Midbrain (tissue), 1 donor: ENCODE results near the gene KANK3.
"Not testable (repeated sequence)": the region's sequence is repeated elsewhere in the genome, so short reads cannot be mapped to it uniquely, and the experiment has no call there.

Source experiments
- DNase-seq: peaks from one replicate; lab custom pipeline; 2025; lab: John Stamatoyannopoulos, UW

The KANK3 gene

DNA sequence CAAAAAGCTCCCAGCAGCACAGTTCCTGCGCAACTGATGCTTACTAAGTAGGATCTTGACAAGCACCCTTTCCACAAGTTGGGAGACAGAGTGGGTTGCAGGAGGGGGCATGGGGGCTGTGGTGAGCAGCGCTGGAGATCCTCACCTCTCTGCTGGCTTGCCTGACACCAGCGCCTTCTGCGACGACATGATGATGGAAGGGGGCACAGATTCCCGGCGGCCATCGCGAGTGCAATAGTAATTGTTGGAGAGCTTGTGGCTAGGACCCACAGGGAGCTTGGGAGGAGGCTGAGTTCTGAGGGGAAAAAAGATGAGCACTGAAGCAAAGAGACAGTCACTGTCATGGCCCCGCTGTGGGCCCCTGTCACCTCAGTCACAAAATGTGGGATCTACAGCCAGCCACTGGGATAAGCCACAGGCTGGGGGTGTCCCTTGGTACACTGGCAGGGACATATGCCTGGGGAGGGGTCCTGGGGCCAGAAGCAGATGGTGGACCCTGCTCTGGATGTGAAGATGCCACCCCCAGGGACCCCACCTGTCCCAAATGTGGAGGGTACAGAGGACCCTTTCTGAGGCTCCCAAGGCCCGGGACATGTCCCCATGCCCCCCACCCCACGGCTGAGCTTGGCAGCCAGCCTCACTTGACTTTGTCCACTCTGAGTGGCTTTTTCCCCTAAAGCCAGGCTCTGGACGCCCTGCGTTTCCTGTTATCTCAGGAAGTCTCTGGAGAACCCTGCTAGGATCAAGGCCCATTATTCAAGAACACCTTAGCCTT lies 26.5 kb downstream of the KANK3 start:
- no peak for DNase-seq

- DNase-seq, result not testable (repeated sequence)
Observed at GRCh38 chr19:8314981-8315640, 28.0 kb downstream of the KANK3 start.

GRCh38 chr19:8311461-8312260 lies 31.4 kb downstream of the KANK3 start:
- no peak for DNase-seq

DNA sequence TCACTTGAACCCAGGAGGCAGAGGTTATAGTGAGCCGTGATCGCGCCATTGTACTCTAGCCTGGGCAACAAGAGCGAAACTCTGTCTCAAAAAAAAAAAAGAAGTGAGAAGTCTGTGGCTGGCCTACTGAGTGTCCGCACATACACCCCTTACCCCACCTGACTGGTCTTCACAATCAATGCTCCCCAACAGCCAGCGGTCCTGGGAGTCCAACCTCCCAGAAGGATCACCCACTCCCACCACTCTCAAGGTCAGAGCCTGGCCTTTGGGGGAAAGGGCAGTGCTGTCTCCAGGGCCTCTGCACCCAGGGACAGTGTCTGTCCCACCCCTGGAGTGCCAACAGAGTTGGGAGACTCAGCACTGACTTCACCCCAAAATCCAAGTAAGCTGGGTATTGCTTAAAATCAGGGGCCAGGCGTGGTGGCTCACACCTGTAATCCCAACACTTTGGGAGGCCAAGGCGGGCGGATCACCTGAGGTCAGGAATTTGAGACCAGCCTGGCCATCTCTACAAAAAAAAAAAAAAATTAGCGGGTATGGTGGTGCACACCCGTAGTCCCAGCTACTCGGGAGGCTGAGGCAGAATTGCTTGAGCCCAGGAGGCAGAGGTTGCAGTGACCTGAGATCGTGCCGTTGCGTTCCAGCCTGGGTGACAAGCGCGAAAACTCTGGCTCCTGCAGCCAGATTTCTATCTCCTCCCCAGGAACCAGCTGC lies 32.6 kb downstream of the KANK3 start:
- no peak for DNase-seq

- no peak for DNase-seq
Observed at GRCh38 chr19:8308891-8309291, 34.2 kb downstream of the KANK3 start.

- peak; percentile 89 for DNase-seq
Observed at GRCh38 chr19:8307965-8308866, 34.8 kb downstream of the KANK3 start, which contains the start of gene CD320. Gene CD320 (minus strand): TSS chr19:8308358. CDS start chr19:8308290, 68 bp downstream.

- no peak for DNase-seq
Observed at GRCh38 chr19:8307400-8307964, 35.6 kb downstream of the KANK3 start.

GRCh38 chr19:8306235-8307054 lies 36.6 kb downstream of the KANK3 start:
- DNase-seq, result no peak

- no peak for DNase-seq
Observed at GRCh38 chr19:8305798-8306197, 37.3 kb downstream of the KANK3 start.

GRCh38 chr19:8304841-8305621 lies 38.0 kb downstream of the KANK3 start:
- DNase-seq, result no peak

DNA sequence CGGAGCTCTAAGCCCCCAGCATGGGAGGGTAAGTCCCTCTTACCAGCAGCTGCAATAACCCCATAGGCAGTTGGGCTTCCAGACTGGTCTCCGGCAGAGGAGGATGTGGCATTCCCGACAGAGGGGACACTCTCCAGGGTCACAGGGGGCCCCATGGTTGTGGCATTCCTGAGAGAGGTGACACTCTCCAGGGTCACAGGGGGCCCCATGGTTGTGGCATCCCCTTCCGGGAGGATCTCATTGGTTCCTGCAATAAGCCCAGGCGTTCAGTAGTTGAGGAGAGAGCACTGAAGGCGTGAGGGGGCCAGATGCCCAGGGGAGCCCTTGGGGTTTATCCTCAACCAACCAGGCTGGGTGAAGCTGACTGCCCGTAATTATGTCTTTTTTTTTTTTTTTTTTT lies 40.3 kb downstream of the KANK3 start:
- no peak for DNase-seq

- DNase-seq, result no peak
Observed at GRCh38 chr19:8302357-8302691, 40.7 kb downstream of the KANK3 start.

DNA sequence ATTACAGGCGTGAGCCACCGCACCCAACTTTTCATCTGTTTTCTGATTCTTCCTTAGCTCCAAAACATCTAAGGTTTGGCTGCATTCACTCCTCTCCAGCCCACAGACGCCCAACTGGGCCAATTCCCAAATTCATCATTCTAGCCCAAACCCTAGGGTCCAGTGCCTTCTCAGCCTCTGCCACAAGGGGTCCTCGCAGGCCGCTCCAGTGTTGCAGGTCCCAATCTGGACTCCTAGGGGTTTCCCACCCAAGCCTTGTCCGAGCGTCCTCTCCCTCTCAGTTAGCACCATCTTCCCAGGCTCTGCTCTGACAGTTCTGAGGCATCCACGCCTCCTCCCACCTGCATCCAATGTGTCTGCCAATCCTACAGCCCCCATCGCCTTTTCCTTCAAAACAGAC lies 51.7 kb downstream of the KANK3 start:
- DNase-seq, result not testable (repeated sequence)

GRCh38 chr19:8276508-8276907 lies 66.6 kb downstream of the KANK3 start:
- not testable (repeated sequence) for DNase-seq
